Naive thymus-derived CD4-positive, alpha-beta T cell (primary cell): ENCODE data around the gene ADAMTSL1. TPM values are rescaled to one million over a fixed set of nuclear protein-coding genes. Genes with fewer than 3 reads are reported as not detected.

ENCODE experiments used
- ATAC-seq: fragments of 150-1000 bp; cut with Tn5 transposase; 2 replicates; pipeline ENCODE4 v1.10.0; 2021; ENCODE audit warnings: mild to moderate bottlenecking, moderate library complexity
- CTCF ChIA-PET: fragments of 350-600 bp; sonication (Branson Sonifier 250); formaldehyde crosslinking; loops from one replicate; lab custom pipeline; 2021; ENCODE audit warnings: antibody characterized with exemption; lab: Charles Lee
- POLR2A ChIA-PET: fragments of 350-600 bp; sonication (Branson Sonifier 250); formaldehyde crosslinking; loops from one replicate; lab custom pipeline; 2021; ENCODE audit warnings: antibody characterized with exemption, inconsistent platforms; lab: Charles Lee
- DNase-seq, 9 donors: peaks; one replicate each; pipeline versions ENCODE4 v3.0.0 to v3.0.0-alpha.2; 2020 to 2022; ENCODE audit warnings: mixed read lengths in 1 of 9
- H3K27ac ChIP-seq: one replicate; pipeline ENCODE4 v1.7.0; 2013; ENCODE audit warnings: mild to moderate bottlenecking, low read depth, low read length, moderate library complexity
- H3K27me3 ChIP-seq, 2 donors: one replicate each; pipeline ENCODE4 v1.7.0; 2013; ENCODE audit warnings: low read length in 2 of 2, mild to moderate bottlenecking in 2 of 2, moderate library complexity in 2 of 2; ENCODE audit not compliant: control insufficient read depth in 2 of 2, insufficient read depth in 2 of 2
- H3K36me3 ChIP-seq, 3 experiments: 1 replicate in 2 of 3; 2 replicates in 1 of 3; pipeline ENCODE4 v1.7.0; 2013; ENCODE audit warnings: low read length in 3 of 3, mild to moderate bottlenecking in 3 of 3, moderate library complexity in 1 of 3; ENCODE audit not compliant: insufficient read depth in 3 of 3, control insufficient read depth in 2 of 3
- H3K4me1 ChIP-seq, 2 donors: one replicate each; pipeline ENCODE4 v1.7.0; 2013; ENCODE audit warnings: low read length in 2 of 2, mild to moderate bottlenecking in 2 of 2, moderate library complexity in 1 of 2; ENCODE audit not compliant: control insufficient read depth in 2 of 2, insufficient read depth in 2 of 2
- H3K4me3 ChIP-seq: 2 replicates; pipeline ENCODE4 v1.7.0; 2013; ENCODE audit warnings: mild to moderate bottlenecking, low read length
- H3K9me3 ChIP-seq, 3 experiments: 1 replicate in 2 of 3; 2 replicates in 1 of 3; pipeline ENCODE4 v1.7.0; 2013; ENCODE audit warnings: low read length in 3 of 3; ENCODE audit not compliant: control insufficient read depth in 2 of 3
- H3K27ac Mint-ChIP-seq, 9 donors: one replicate each; pipeline ENCODE4 v1.8.0; 2020 to 2022; ENCODE audit warnings: mixed read lengths in 9 of 9, mild to moderate bottlenecking in 8 of 9, moderate library complexity in 5 of 9, inconsistent platforms in 2 of 9
- H3K27me3 Mint-ChIP-seq, 5 donors: one replicate each; pipeline ENCODE4 v1.8.0; 2021 to 2022; ENCODE audit warnings: mixed read lengths in 5 of 5, mild to moderate bottlenecking in 1 of 5
- H3K36me3 Mint-ChIP-seq, 5 donors: one replicate each; pipeline ENCODE4 v1.8.0; 2020 to 2022; ENCODE audit warnings: mixed read lengths in 5 of 5, mild to moderate bottlenecking in 3 of 5, inconsistent platforms in 1 of 5
- H3K4me1 Mint-ChIP-seq, 7 donors: one replicate each; pipeline ENCODE4 v1.8.0; 2020 to 2022; ENCODE audit warnings: mixed read lengths in 7 of 7, mild to moderate bottlenecking in 3 of 7, inconsistent platforms in 1 of 7
- H3K4me3 Mint-ChIP-seq, 10 donors: one replicate each; pipeline ENCODE4 v1.8.0; 2020 to 2022; ENCODE audit warnings: mild to moderate bottlenecking in 10 of 10, mixed read lengths in 10 of 10, moderate library complexity in 6 of 10, inconsistent platforms in 2 of 10
- H3K9me3 Mint-ChIP-seq, 11 donors: one replicate each; pipeline ENCODE4 v1.8.0; 2020 to 2022; ENCODE audit warnings: mixed read lengths in 11 of 11, mild to moderate bottlenecking in 4 of 11, inconsistent platforms in 1 of 11, moderate library complexity in 1 of 11
- intact Hi-C, 2 donors: fragments of 100-400 bp; cut with micrococcal nuclease; formaldehyde crosslinking; loops; one replicate each; pipeline ENCODE4 v1.15.1; 2023
- polyA plus RNA-seq, 2 donors: library from polyadenylated mRNA; unstranded; fragments of 300-500 nt; fragmentation: Illumina TruSeq; gene quantifications; one replicate each; pipeline ENCODE4 v1.2.3, GENCODE V29; 2021
- total RNA-seq, 6 experiments: library from RNA in 5 of 6; stranded (reverse) in 5 of 6; gene quantifications; 1 replicate in 5 of 6; 2 replicates in 1 of 6; pipeline ENCODE4 v1.2.3 and lab custom pipeline; 2021 to 2026

The ADAMTSL1 gene
- total and polyA plus RNA-seq, 7 experiments from 2014 or later = not detected

DNA sequence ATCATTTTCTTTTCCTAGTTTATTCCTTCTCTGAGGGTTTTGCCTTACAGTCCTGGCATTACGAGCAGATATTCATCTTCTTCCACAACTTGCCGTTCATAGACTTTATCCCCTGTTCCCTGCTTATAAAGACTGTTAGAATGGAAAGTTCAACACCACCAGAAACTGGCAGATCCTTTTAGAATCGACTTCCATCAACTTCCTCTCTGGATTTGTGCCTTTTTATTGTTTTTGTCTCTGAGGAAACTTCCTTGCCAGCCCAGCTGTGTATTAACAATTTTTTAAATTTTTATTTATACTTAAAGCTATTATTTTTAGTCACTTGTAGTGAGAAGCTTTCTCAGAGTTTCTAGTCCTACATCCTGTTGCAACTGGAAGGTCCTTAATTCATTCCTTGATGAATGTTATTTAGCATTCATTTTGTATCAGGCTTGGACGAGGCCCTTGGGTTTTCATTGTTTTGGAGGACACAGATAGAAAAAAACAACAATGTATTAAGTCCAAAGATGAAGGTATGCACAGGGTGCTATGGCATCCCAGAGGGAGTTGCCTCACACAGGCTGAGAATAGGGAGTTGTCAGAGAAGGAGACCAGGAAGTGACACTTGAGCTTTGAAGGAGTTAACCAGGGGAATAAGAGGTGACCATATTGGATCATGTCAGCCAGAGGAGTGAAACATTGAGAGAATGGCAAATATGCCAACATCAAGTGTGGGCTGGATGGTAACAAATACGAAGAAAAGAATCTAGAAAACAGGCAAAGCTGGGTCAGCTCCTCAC is 81.3 kb downstream of the ADAMTSL1 start:
- Histone ChIP-seq H3K4me1 (no peaks in the 10 kb centered on the region), H3K4me3 (no peak overlapping the region), H3K27ac (no peak overlapping the region), H3K36me3 (no peaks in the 10 kb centered on the region), H3K27me3 (no peaks in the 10 kb centered on the region), H3K9me3 (no peaks in the 10 kb centered on the region)
- H3K36me3 Mint-ChIP-seq = no peaks in the 10 kb centered on the region
- ChIA-PET POLR2A (no interaction called here), CTCF (no interaction called here)
- H3K4me3 Mint-ChIP-seq = no peak overlapping the region
- ATAC-seq (no peak), DNase-seq (no peak)
- peaks cover 0 to 27% (median 2%) of the 10 kb centered on the region in 11 donors for H3K9me3 Mint-ChIP-seq
- H3K27ac Mint-ChIP-seq = no peak overlapping the region
- intact Hi-C loops = no loop called here
- H3K4me1 Mint-ChIP-seq = no peaks in the 10 kb centered on the region
- H3K27me3 Mint-ChIP-seq = no peaks in the 10 kb centered on the region

DNA sequence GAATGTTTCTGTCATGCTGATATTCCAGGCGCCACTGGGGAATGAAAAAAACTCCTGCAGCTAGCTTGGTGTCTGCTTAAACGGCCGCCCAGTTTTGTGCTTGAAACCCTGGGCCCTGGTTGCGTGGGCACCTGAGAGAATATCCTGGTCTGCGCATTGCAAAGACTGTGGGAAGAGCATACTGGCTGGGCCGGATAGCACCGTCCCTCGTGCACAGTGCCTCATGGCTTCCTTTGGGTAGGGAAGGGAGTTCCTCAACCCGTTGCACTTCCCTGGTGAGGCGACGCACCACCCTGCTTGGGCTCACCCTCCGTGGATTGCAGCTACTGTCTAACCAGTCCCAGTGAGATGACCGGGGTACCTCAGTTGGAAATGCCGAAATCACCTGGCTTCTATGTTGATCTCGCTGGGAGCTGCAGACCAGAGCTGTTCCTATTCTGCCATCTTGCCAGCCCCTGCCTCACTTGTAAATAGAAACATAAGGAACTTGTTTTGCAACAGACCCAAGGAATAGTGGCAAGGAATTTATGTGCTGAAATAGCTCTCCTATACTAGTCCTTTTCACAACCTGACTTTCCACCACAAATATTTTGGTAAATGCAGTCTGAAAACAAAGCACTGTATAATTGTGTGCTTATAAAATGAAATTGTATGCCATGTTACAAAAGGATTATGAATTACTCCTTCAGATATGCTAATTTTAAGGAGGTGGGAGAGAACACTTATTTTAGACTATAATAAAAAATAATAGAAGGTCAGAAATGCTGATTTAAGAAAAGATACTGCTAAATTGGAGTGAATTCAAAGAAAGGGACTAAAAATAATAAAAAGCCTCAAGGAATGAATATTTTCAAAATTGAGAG is 90.3 kb downstream of the ADAMTSL1 start:
- Histone ChIP-seq H3K4me3 (no peak overlapping the region), H3K4me1 (no peaks in the 10 kb centered on the region), H3K27ac (no peak overlapping the region), H3K9me3 (no peaks in the 10 kb centered on the region), H3K27me3 (no peaks in the 10 kb centered on the region), H3K36me3 (no peaks in the 10 kb centered on the region)
- H3K4me1 Mint-ChIP-seq = no peaks in the 10 kb centered on the region
- H3K36me3 Mint-ChIP-seq = no peaks in the 10 kb centered on the region
- CTCF ChIA-PET = no interaction called here
- no peak overlapping the region for H3K4me3 Mint-ChIP-seq
- peaks cover 0 to 2% (median 0%) of the 10 kb centered on the region in 5 donors for H3K27me3 Mint-ChIP-seq
- DNase-seq (no peak), ATAC-seq (no peak)
- intact Hi-C loops = no loop called here
- no peak overlapping the region for H3K27ac Mint-ChIP-seq
- POLR2A ChIA-PET = no interaction called here
- H3K9me3 Mint-ChIP-seq = peaks cover 2 to 36% (median 9%) of the 10 kb centered on the region in 11 donors

DNA sequence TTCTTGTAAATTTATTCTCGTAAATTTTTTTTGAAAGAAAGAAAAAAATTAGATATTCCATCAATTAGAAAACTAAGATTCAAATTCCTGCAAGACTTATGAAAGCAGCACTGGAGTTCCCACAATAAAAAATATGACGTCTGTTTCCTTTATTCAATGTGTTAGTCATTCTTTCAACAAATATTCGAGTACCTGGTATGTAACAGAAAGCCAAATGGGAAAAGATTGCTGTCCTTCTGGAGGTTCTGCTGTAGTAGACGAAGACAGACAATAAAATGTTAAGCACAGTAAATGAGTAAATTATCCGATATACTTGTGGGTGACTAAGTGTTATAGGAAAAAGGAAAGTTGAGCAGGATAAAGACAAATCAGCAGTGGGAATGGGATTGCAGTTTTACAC is 92.2 kb downstream of the ADAMTSL1 start:
- intact Hi-C loops = no loop called here
- H3K4me3 Mint-ChIP-seq = no peak overlapping the region
- Histone ChIP-seq H3K36me3 (no peaks in the 10 kb centered on the region), H3K4me1 (no peaks in the 10 kb centered on the region), H3K27me3 (no peaks in the 10 kb centered on the region), H3K9me3 (no peaks in the 10 kb centered on the region), H3K4me3 (no peak overlapping the region), H3K27ac (no peak overlapping the region)
- DNase-seq (no peak), ATAC-seq (no peak)
- ChIA-PET POLR2A (no interaction called here), CTCF (no interaction called here)
- H3K27ac Mint-ChIP-seq = no peak overlapping the region
- peaks cover 0 to 2% (median 0%) of the 10 kb centered on the region in 5 donors for H3K27me3 Mint-ChIP-seq
- no peaks in the 10 kb centered on the region for H3K4me1 Mint-ChIP-seq
- peaks cover 0 to 22% (median 7%) of the 10 kb centered on the region in 11 donors for H3K9me3 Mint-ChIP-seq
- no peaks in the 10 kb centered on the region for H3K36me3 Mint-ChIP-seq

DNA sequence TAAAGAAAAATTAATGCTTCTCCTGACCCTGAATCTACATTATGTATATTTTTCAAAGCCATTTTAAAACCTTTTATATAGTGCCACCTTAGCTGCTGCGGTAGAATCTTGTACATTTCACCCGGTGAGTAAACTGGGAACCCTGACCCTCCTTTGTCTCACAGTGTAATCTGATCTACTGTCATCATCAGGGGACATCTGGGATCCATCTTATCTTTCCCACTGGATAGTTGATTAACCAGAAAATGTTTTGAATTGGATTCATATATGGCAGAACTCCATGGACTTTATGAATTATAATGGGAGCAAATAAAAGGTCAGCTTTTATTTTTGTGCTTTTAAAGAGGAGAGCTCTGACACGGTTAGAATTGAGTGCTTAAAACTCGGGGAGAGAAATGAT is 95.0 kb downstream of the ADAMTSL1 start:
- no peak for ATAC-seq
- H3K27ac Mint-ChIP-seq = no peak overlapping the region
- no peaks in the 10 kb centered on the region for H3K36me3 ChIP-seq
- H3K4me3 Mint-ChIP-seq = no peak overlapping the region
- H3K27me3 ChIP-seq = no peaks in the 10 kb centered on the region
- no peak overlapping the region for H3K27ac ChIP-seq
- no peaks in the 10 kb centered on the region for H3K36me3 Mint-ChIP-seq
- no peak for DNase-seq
- ChIA-PET CTCF (no interaction called here), POLR2A (no interaction called here)
- no peaks in the 10 kb centered on the region for H3K4me1 ChIP-seq
- intact Hi-C loops = no loop called here
- no peak overlapping the region for H3K4me3 ChIP-seq
- H3K27me3 Mint-ChIP-seq = peaks cover 0 to 2% (median 0%) of the 10 kb centered on the region in 5 donors
- H3K4me1 Mint-ChIP-seq = no peaks in the 10 kb centered on the region
- H3K9me3 ChIP-seq = no peaks in the 10 kb centered on the region
- H3K9me3 Mint-ChIP-seq = peaks cover 0 to 5% (median 0%) of the 10 kb centered on the region in 11 donors

DNA sequence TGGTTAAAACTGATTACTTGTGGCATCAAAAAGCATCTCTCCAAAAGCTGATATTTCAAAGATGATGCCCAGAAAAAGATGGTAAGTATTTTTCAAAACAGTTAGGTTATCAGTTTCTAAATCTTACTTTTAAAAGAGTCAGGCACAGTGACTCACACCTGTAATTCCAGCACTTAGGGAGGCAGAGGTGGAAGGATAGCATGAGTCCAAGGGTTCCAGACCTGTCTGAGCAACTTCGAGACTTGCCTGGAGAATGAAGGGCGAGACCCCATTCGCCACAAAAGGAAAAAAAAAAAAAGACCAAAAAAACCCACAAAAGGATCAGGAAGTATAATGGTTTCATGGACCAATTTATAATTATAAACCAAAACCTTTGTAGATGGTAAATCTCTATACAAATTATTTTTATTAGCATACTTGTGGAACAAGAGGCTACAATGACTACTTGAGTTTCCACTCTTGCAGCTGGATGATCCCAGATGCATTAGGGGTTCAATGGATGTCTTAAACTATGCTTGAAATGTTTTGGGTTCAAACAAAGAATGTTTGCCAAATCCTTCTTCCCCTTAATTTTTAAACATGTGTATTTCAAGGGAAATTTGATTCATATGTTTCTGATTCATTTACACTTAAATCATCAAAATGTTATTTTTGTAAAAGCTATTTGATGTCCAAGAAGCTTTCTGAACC is 96.1 kb downstream of the ADAMTSL1 start:
- no peak for DNase-seq
- ChIA-PET POLR2A (no interaction called here), CTCF (no interaction called here)
- no peaks in the 10 kb centered on the region for H3K27me3 ChIP-seq
- ATAC-seq = no peak
- no peaks in the 10 kb centered on the region for H3K36me3 Mint-ChIP-seq
- H3K4me3 ChIP-seq = no peak overlapping the region
- H3K36me3 ChIP-seq = no peaks in the 10 kb centered on the region
- H3K4me3 Mint-ChIP-seq = no peak overlapping the region
- no peaks in the 10 kb centered on the region for H3K4me1 ChIP-seq
- H3K27me3 Mint-ChIP-seq = peaks cover 0 to 2% (median 0%) of the 10 kb centered on the region in 5 donors
- H3K27ac Mint-ChIP-seq = no peak overlapping the region
- H3K9me3 Mint-ChIP-seq = peaks cover 0 to 3% (median 0%) of the 10 kb centered on the region in 11 donors
- no peak overlapping the region for H3K27ac ChIP-seq
- H3K9me3 ChIP-seq = no peaks in the 10 kb centered on the region
- no peaks in the 10 kb centered on the region for H3K4me1 Mint-ChIP-seq
- intact Hi-C loops = loop anchor here in 1 of 2 donors (10.0 kb wide), 1 partner anchor 885 kb away; no protein-coding TSS in a partner anchor

DNA sequence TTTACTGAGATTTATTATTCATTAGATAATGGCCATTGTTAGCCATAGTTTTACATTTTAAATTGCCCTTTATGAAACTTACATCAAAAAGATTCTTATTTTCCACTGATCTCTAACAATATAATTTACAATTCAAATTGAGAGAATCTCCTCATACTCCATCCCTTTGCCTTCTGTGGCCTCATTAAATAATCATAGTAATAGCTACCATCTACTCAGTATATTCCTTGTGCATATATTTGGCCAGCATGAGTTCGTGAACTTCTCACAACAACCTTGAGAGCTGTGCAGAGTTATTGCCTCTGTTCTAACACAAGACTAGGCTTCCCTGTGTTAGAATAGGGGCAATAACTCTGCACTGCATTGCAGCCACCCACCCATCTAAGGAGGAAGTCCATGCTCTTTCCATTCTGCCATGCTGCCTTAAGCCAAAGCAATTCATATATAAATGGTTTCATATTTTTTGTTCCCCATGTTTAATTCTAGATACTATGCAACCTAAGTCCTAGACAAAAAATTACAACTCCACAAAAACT is 99.1 kb downstream of the ADAMTSL1 start:
- Mint-ChIP-seq H3K9me3 (peaks cover 0 to 1% (median 0%) of the 10 kb centered on the region in 11 donors), H3K27ac (no peak overlapping the region), H3K4me1 (no peaks in the 10 kb centered on the region), H3K36me3 (no peaks in the 10 kb centered on the region), H3K27me3 (peaks cover 0 to 2% (median 0%) of the 10 kb centered on the region in 5 donors), H3K4me3 (no peak overlapping the region)
- Histone ChIP-seq H3K36me3 (no peaks in the 10 kb centered on the region), H3K4me1 (no peaks in the 10 kb centered on the region), H3K4me3 (no peak overlapping the region), H3K27me3 (no peaks in the 10 kb centered on the region), H3K9me3 (no peaks in the 10 kb centered on the region), H3K27ac (no peak overlapping the region)
- no peak for DNase-seq
- intact Hi-C loops = loop anchor here in 1 of 2 donors (10.0 kb wide), 1 partner anchor 882 kb away; no protein-coding TSS in a partner anchor
- ATAC-seq = no peak
- POLR2A ChIA-PET = no interaction called here
- CTCF ChIA-PET = no interaction called here
